WTC11 (cell line): ENCODE measurements around the gene C1QTNF8. TPM values are rescaled to one million over a fixed set of nuclear protein-coding genes. Genes with fewer than 3 reads are reported as not detected.

Source experiments
- ATAC-seq: fragments of 200-7000 bp; cut with Tn5 transposase; 2 replicates; pipeline ENCODE4 v1.10.0; 2021; ENCODE audit warnings: mild to moderate bottlenecking, moderate library complexity
- CTCF ChIA-PET: fragments of 300-600 bp; sonication (Branson Sonifier 250); formaldehyde crosslinking; loops from one replicate; lab custom pipeline; 2021; ENCODE audit warnings: antibody characterized with exemption; lab: Charles Lee
- POLR2A ChIA-PET: fragments of 350-600 bp; sonication (Branson Sonifier 250); formaldehyde crosslinking; loops from one replicate; lab custom pipeline; 2021; ENCODE audit warnings: antibody characterized with exemption; lab: Charles Lee
- DNase-seq: peaks from one replicate; pipeline ENCODE4 v3.0.0; 2021; ENCODE audit warnings: low spot score
- H3K27ac Mint-ChIP-seq: 2 replicates; pipeline ENCODE4 v1.8.0; 2021; ENCODE audit warnings: mixed read lengths
- H3K27me3 Mint-ChIP-seq: 2 replicates; pipeline ENCODE4 v1.8.0; 2021; ENCODE audit warnings: low read depth, mild to moderate bottlenecking, moderate library complexity, mixed read lengths
- H3K36me3 Mint-ChIP-seq: 2 replicates; pipeline ENCODE4 v1.8.0; 2021; ENCODE audit warnings: mixed read lengths
- H3K4me1 Mint-ChIP-seq: 2 replicates; pipeline ENCODE4 v1.8.0; 2022; ENCODE audit warnings: mixed read lengths
- H3K4me3 Mint-ChIP-seq: 2 replicates; pipeline ENCODE4 v1.8.0; 2021; ENCODE audit warnings: mild to moderate bottlenecking, moderate library complexity, mixed read lengths
- H3K9me3 Mint-ChIP-seq: 2 replicates; pipeline ENCODE4 v1.8.0; 2021; ENCODE audit warnings: mixed read lengths
- CTCF ChIP-seq: fragments of 200-600 bp; IDR thresholded peaks from 2 replicates; pipeline ENCODE4 v1.8.0; 2022; ENCODE audit warnings: antibody characterized with exemption
- FOXK1 ChIP-seq: sonication (generic); formaldehyde crosslinking; IDR thresholded peaks from 2 replicates; pipeline ENCODE4 v1.8.0; 2022; ENCODE audit warnings: mild to moderate bottlenecking, moderate library complexity, missing genetic modification reagents
- MYBL2 ChIP-seq: sonication (generic); formaldehyde crosslinking; IDR thresholded peaks from 2 replicates; pipeline ENCODE4 v1.8.1; 2023; ENCODE audit warnings: mild to moderate bottlenecking, moderate library complexity, missing genetic modification reagents
- PRDM15 ChIP-seq: sonication (generic); formaldehyde crosslinking; IDR thresholded peaks from 2 replicates; pipeline ENCODE4 v1.8.0; 2022; ENCODE audit warnings: missing genetic modification reagents
- PRRX2 ChIP-seq: fragments of 250-450 bp; sonication (Bioruptor Pico); IDR thresholded peaks from 2 replicates; pipeline ENCODE4 v1.8.0; 2021; ENCODE audit warnings: mild to moderate bottlenecking
- SMAD3 ChIP-seq: sonication (generic); formaldehyde crosslinking; IDR thresholded peaks from 2 replicates; pipeline ENCODE4 v1.8.0; 2022; ENCODE audit warnings: missing genetic modification reagents, mild to moderate bottlenecking, borderline replicate concordance
- USF2 ChIP-seq: sonication (generic); formaldehyde crosslinking; IDR thresholded peaks from 2 replicates; pipeline ENCODE4 v1.8.1; 2023; ENCODE audit warnings: mild to moderate bottlenecking, missing genetic modification reagents, moderate library complexity
- ZMAT4 ChIP-seq: fragments of 250-450 bp; sonication (Bioruptor Pico); IDR thresholded peaks from 2 replicates; pipeline ENCODE4 v1.9.0; 2021; ENCODE audit warnings: mild to moderate bottlenecking
- ZNF121 ChIP-seq: sonication (generic); formaldehyde crosslinking; IDR thresholded peaks from 2 replicates; pipeline ENCODE4 v1.8.0; 2023; ENCODE audit warnings: missing genetic modification reagents
- ZNF425 ChIP-seq: fragments of 250-450 bp; sonication (Bioruptor Pico); conservative IDR thresholded peaks from 2 replicates; pipeline ENCODE4 v1.9.0; 2021; ENCODE audit warnings: mild to moderate bottlenecking
- total RNA-seq: library from RNA; stranded (reverse); gene quantifications from 3 replicates; pipeline ENCODE4 v1.2.3, GENCODE V29; 2021

Gene C1QTNF8
- total RNA-seq, 1 experiment from 2014 or later: 0.13 TPM

GRCh38 chr16:1120577-1120941 lies 24.5 kb upstream of the C1QTNF8 start:
- no peaks in the 10 kb centered on the region for H3K36me3 Mint-ChIP-seq
- CTCF ChIA-PET: interaction anchor here (1.4 kb wide), 1 partner anchor 63 kb away, joined by 7 read pairs; no protein-coding TSS in a partner anchor

GRCh38 chr16:1119766-1120576 lies 23.9 kb upstream of the C1QTNF8 start:
- H3K4me3 Mint-ChIP-seq: no peak overlapping the region
- H3K4me1 Mint-ChIP-seq: no peaks in the 10 kb centered on the region
- H3K27me3 Mint-ChIP-seq: no peaks in the 10 kb centered on the region
- H3K36me3 Mint-ChIP-seq: no peaks in the 10 kb centered on the region
- no peak for DNase-seq
- no peak for ATAC-seq
- H3K9me3 Mint-ChIP-seq: no peaks in the 10 kb centered on the region
- TF ChIP-seq ZNF121 (CRISPR knock-in tag) (no peak), USF2 (CRISPR knock-in tag) (no peak)
- no peak overlapping the region for H3K27ac Mint-ChIP-seq
- CTCF ChIA-PET: interaction anchor here (1.4 kb wide), 1 partner anchor 63 kb away, joined by 7 read pairs; no protein-coding TSS in a partner anchor
- POLR2A ChIA-PET: no interaction called here

More at GRCh38 chr16:1120577-1120941, 24.5 kb upstream of the C1QTNF8 start:
- DNase-seq (no peak), ATAC-seq (no peak)
- Mint-ChIP-seq H3K4me1 (no peaks in the 10 kb centered on the region), H3K27ac (no peak overlapping the region), H3K27me3 (no peaks in the 10 kb centered on the region), H3K9me3 (no peaks in the 10 kb centered on the region), H3K4me3 (no peak overlapping the region)
- POLR2A ChIA-PET: no interaction called here
- TF ChIP-seq CTCF (no peak), ZNF425 (CRISPR knock-in tag) (no peak), MYBL2 (no peak), SMAD3 (CRISPR knock-in tag) (no peak), ZMAT4 (CRISPR knock-in tag) (no peak)
- TF ChIP-seq, all 79 proteins: peak for 0

- H3K27me3 Mint-ChIP-seq: no peaks in the 10 kb centered on the region
- H3K9me3 Mint-ChIP-seq: no peaks in the 10 kb centered on the region
- no peaks in the 10 kb centered on the region for H3K4me1 Mint-ChIP-seq
- POLR2A ChIA-PET: no interaction called here
- CTCF ChIA-PET: interaction anchor here (1.4 kb wide), 1 partner anchor 62 kb away, joined by 7 read pairs; no protein-coding TSS in a partner anchor
- H3K36me3 Mint-ChIP-seq: no peaks in the 10 kb centered on the region
- no peak overlapping the region for H3K27ac Mint-ChIP-seq
- H3K4me3 Mint-ChIP-seq: no peak overlapping the region
- DNase-seq (no peak), ATAC-seq (no peak)
- no peak for TF ChIP-seq FOXK1 (CRISPR knock-in tag)
- TF ChIP-seq PRRX2: no peak
- TF ChIP-seq PRDM15 (CRISPR knock-in tag): no peak
Measured at GRCh38 chr16:1119129-1119528, 23.1 kb upstream of the C1QTNF8 start.
